ENCODE measurements around the gene NSA2. TPM values are rescaled to one million over a fixed set of nuclear protein-coding genes. Genes with fewer than 3 reads are reported as not detected.
"Not testable (repeated sequence)": the region's sequence is repeated elsewhere in the genome, so short reads cannot be mapped to it uniquely, and the experiment has no call there.

Gene NSA2
- total RNA-seq, 1 donor from 2014 or later = 119 TPM

- no peak overlapping the region for H3K4me3 ChIP-seq
- no peaks in the 10 kb centered on the region for H3K9me3 ChIP-seq
- no peak overlapping the region for H3K27ac ChIP-seq
- H3K27me3 ChIP-seq = no peaks in the 10 kb centered on the region
- TF ChIP-seq CTCF (IDR thresholded peaks at IDR 0.05) (no peak), POLR2A (IDR thresholded peaks at IDR 0.05) (no peak), POLR2AphosphoS5 (IDR thresholded peaks at IDR 0.05; ENCODE audit: insufficient read depth in 1 of 2, low read depth in 1 of 2) (no peak)
- H3K4me1 ChIP-seq = no peaks in the 10 kb centered on the region
- H3K36me3 ChIP-seq = peaks cover 3 to 27% of the 10 kb centered on the region in 2 donors
- intact Hi-C loops (cut with DNase I) = no loop called here
- no peak for DNase-seq (ENCODE audit: extremely low spot score in 2 of 2)
These were observed 11.6 kb downstream of the NSA2 start for GRCh38 chr5:74778609-74779008.

DNA sequence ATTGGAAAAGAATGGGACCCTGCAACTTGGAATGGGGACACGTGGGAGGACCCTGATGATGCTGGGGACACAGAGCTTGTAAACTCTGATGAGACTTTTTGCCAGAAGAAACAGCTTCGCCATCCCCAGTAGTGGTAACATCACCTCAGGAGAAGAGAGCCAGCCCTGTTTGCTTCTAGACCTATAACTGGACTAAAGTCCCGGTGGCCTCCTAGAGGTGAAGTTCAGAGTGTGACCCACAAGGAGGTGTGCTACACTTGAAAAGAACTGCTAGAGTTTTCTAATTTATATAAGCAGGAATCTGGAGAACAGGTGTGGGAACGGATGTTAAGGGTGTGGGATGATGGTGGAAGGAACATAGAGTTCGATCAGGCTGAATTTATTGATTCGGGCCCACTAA lies 19.8 kb downstream of the NSA2 start:
- H3K4me1 ChIP-seq = no peaks in the 10 kb centered on the region
- no peak overlapping the region for H3K4me3 ChIP-seq
- intact Hi-C loops (cut with DNase I) = no loop called here
- no peak overlapping the region for H3K27ac ChIP-seq
- H3K9me3 ChIP-seq = no peaks in the 10 kb centered on the region
- no peaks in the 10 kb centered on the region for H3K36me3 ChIP-seq
- TF ChIP-seq CTCF (IDR thresholded peaks at IDR 0.05) (no peak), POLR2A (IDR thresholded peaks at IDR 0.05) (no peak), POLR2AphosphoS5 (IDR thresholded peaks at IDR 0.05; ENCODE audit: insufficient read depth in 1 of 2, low read depth in 1 of 2) (no peak)
- DNase-seq (ENCODE audit: extremely low spot score in 2 of 2) = no peak
- no peaks in the 10 kb centered on the region for H3K27me3 ChIP-seq

DNA sequence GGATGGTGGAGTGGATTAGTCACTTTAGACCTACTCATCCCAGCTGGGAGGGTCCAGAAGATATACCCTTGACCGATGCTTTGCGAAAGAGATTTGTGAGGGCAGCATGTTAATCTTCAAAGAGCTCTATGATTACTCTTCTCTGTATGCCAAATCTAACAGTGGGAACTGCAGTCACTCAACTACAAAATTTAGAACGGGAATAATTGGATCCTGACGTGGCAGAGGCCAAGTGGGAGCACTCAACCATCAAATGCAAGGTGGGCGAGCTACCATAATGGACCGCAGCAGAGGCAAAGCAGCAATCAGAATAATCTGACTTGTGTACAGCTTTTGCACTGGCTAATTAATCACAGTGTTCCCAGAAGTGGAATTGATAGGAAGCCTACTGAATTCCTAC lies 20.4 kb downstream of the NSA2 start:
- H3K4me1 ChIP-seq = no peaks in the 10 kb centered on the region
- TF ChIP-seq POLR2A (IDR thresholded peaks at IDR 0.05) (no peak), POLR2AphosphoS5 (IDR thresholded peaks at IDR 0.05; ENCODE audit: insufficient read depth in 1 of 2, low read depth in 1 of 2) (no peak), CTCF (IDR thresholded peaks at IDR 0.05) (no peak)
- no peaks in the 10 kb centered on the region for H3K27me3 ChIP-seq
- H3K27ac ChIP-seq = no peak overlapping the region
- H3K9me3 ChIP-seq = no peaks in the 10 kb centered on the region
- no peak for DNase-seq (ENCODE audit: extremely low spot score in 2 of 2)
- intact Hi-C loops (cut with DNase I) = no loop called here
- H3K36me3 ChIP-seq = no peaks in the 10 kb centered on the region
- H3K4me3 ChIP-seq = no peak overlapping the region

DNA sequence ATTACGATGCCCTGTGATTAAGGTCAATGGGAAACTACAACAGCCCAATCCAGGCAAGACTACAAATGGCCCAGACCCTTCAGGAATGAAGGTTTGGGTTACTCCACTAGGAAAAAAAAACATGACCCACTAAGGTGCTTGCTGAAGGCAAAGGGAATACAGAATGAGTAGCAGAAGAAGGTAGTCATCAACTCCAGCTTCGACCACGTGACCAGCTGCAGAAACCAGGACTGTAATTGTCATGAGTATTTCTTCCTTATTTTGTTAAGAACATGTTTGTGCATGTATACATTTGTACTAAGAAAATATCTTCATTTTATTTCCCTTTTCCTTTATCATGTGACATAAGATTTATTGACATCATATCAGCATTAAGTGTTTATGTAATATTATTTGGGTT lies 24.6 kb downstream of the NSA2 start:
- H3K9me3 ChIP-seq; intact Hi-C loops (cut with DNase I); H3K27me3 ChIP-seq; H3K4me1 ChIP-seq; H3K36me3 ChIP-seq; DNase-seq (ENCODE audit: extremely low spot score in 2 of 2); H3K4me3 ChIP-seq; H3K27ac ChIP-seq: not testable (repeated sequence)

DNA sequence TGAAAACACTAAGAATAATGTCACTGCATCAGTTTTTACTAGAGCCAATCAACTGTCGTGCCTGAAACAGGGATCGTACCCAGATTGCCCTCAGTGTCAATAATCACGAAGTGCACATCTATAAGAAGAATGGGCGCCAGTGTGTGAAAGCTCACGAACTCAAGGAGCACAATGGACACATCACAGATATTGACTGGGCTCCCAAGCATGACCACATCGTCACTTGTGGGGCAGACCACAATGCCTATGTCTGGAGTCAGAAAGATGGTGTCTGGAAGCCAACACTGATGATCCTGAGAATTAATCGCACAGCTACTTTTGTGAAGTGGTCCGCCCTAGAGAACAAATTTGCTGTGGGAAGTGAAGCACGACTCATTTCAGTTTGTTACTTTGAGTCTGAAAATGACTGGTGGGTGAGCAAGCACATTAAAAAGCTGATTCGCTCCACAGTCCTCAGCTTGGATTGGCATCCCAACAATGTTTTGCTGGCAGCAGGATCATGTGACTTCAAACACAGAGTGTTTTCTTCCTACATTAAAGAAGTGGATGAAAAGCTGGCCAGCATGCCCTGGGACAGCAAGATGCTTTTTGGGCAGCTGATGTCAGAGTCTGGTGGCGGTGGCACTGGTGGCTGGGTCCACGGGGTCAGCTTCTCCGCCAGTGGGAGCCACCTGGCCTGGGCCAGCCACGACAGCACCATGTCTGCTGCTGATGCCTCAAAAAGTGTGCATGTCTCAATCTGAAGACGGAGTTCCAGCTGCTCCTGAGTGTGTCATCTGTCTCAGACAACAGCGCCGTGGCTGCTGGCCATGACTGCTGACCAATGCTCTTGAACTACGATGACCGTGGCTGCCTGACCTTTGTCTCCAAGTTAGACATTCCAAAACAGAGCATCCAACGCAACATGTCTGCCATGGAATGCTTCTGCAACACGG lies 32.2 kb downstream of the NSA2 start:
- TF ChIP-seq CTCF (IDR thresholded peaks at IDR 0.05) (no peak), POLR2A (IDR thresholded peaks at IDR 0.05) (no peak), POLR2AphosphoS5 (IDR thresholded peaks at IDR 0.05; ENCODE audit: insufficient read depth in 1 of 2, low read depth in 1 of 2) (no peak)
- no peaks in the 10 kb centered on the region for H3K4me1 ChIP-seq

More for the DNA sequence above, 32.2 kb downstream of the NSA2 start:
- intact Hi-C loops (cut with DNase I) = no loop called here
- Histone ChIP-seq H3K36me3 (no peaks in the 10 kb centered on the region), H3K4me3 (no peak overlapping the region), H3K9me3 (no peaks in the 10 kb centered on the region), H3K27ac (no peak overlapping the region), H3K27me3 (no peaks in the 10 kb centered on the region)
- no peak for DNase-seq (ENCODE audit: extremely low spot score in 2 of 2)

All from vagina (tissue), 2 donors.